Neural cell (in vitro differentiated cells): Measurements from ENCODE around the gene CHRNA4.

Experiments used
- SMC3 ChIP-seq: fragments of 450-650 bp; conservative IDR thresholded peaks from 2 replicates; pipeline ENCODE4 v1.6.1; 2014; ENCODE audit warnings: antibody characterized with exemption, mild to moderate bottlenecking, moderate library complexity; ENCODE audit not compliant: poor library complexity
- TF ChIP-seq, protein P1 (sequence below): fragments of 450-650 bp; IDR thresholded peaks from 2 replicates; pipeline ENCODE4 v1.5.1; 2014; ENCODE audit warnings: antibody characterized with exemption, mild to moderate bottlenecking, moderate library complexity; ENCODE audit not compliant: poor library complexity, severe bottlenecking

DNA sequence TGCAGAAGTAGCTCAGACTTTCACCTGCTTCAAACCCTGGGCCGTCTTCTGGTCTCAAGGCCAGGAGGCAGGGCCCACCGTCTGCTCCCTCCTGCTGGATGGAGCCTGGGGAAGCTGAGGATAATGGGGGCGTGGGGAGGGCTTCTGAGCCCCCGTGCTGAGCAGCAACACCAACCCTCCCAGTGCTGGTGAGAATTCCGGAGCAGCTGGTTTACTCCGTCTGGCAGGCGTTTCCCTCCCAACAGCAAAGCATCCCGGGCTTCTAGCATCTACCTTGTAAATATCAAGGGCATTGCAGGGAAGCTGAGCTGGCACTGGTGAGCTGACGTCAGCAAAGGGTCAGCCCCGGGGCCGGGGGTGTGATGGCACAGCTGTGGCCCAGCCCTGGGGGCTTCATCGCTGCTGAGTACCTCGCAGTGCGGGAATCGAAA, 16.8 kb upstream of the CHRNA4 start:
- TF ChIP-seq, protein P1, sequence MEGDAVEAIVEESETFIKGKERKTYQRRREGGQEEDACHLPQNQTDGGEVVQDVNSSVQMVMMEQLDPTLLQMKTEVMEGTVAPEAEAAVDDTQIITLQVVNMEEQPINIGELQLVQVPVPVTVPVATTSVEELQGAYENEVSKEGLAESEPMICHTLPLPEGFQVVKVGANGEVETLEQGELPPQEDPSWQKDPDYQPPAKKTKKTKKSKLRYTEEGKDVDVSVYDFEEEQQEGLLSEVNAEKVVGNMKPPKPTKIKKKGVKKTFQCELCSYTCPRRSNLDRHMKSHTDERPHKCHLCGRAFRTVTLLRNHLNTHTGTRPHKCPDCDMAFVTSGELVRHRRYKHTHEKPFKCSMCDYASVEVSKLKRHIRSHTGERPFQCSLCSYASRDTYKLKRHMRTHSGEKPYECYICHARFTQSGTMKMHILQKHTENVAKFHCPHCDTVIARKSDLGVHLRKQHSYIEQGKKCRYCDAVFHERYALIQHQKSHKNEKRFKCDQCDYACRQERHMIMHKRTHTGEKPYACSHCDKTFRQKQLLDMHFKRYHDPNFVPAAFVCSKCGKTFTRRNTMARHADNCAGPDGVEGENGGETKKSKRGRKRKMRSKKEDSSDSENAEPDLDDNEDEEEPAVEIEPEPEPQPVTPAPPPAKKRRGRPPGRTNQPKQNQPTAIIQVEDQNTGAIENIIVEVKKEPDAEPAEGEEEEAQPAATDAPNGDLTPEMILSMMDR, result peak; percentile 2
- TF ChIP-seq SMC3, result no peak
